GM06990 (cell line): Measurements from ENCODE around the gene ANK3.

Experiments used
- DNase-seq: peaks from one replicate; pipeline ENCODE4 v3.0.0-alpha.2; 2011; ENCODE audit not compliant: insufficient read length; ENCODE audit errors: extremely low read depth
- H3K27me3 ChIP-seq: replicated peaks from 2 replicates; pipeline ENCODE4 v1.6.0; 2011; ENCODE audit warnings: low read length; ENCODE audit not compliant: control insufficient read depth, insufficient read depth
- H3K36me3 ChIP-seq: 2 replicates; pipeline ENCODE4 v1.5.1; 2011; ENCODE audit warnings: low read length; ENCODE audit not compliant: control insufficient read depth, insufficient read depth
- H3K4me3 ChIP-seq: replicated peaks from 2 replicates; pipeline ENCODE4 v1.5.1; 2011; ENCODE audit warnings: low read depth, mild to moderate bottlenecking, control low read depth, low read length
- CTCF ChIP-seq: IDR thresholded peaks from 2 replicates; pipeline ENCODE4 v1.5.1; 2011; ENCODE audit warnings: low read length, control low read depth, mild to moderate bottlenecking, inconsistent platforms; ENCODE audit not compliant: insufficient read depth, poor library complexity, severe bottlenecking

ANK3 gene

GRCh38 chr10:60359066-60359465 lies 30.6 kb downstream of the ANK3 start:
- Histone ChIP-seq H3K27me3 (no peaks in the 10 kb centered on the region; the same call in 1 of the 2 replicates), H3K4me3 (no peak overlapping the region), H3K36me3 (no peaks in the 10 kb centered on the region)
- no peak for DNase-seq
- no peak for TF ChIP-seq CTCF

- Histone ChIP-seq H3K27me3 (no peaks in the 10 kb centered on the region; the same call in 1 of the 2 replicates), H3K36me3 (no peaks in the 10 kb centered on the region), H3K4me3 (no peak overlapping the region)
- no peak for TF ChIP-seq CTCF
- peak; percentile 32 for DNase-seq
Observed at GRCh38 chr10:60358282-60358681, 31.4 kb downstream of the ANK3 start.

GRCh38 chr10:60353519-60354258 lies 36.0 kb downstream of the ANK3 start:
- Histone ChIP-seq H3K4me3 (no peak overlapping the region), H3K27me3 (no peaks in the 10 kb centered on the region), H3K36me3 (no peaks in the 10 kb centered on the region)
- peak; percentile 4 for DNase-seq
- TF ChIP-seq CTCF, result no peak

GRCh38 chr10:60352105-60352504 lies 37.6 kb downstream of the ANK3 start:
- peak; percentile 49 for DNase-seq

GRCh38 chr10:60351191-60351853 lies 38.4 kb downstream of the ANK3 start:
- Histone ChIP-seq H3K27me3 (no peaks in the 10 kb centered on the region; the same call in 1 of the 2 replicates), H3K36me3 (no peaks in the 10 kb centered on the region), H3K4me3 (no peak overlapping the region)
- TF ChIP-seq CTCF, result no peak
- DNase-seq, result peak; percentile 42

More at GRCh38 chr10:60352105-60352504, 37.6 kb downstream of the ANK3 start:
- no peak overlapping the region for H3K4me3 ChIP-seq
- no peaks in the 10 kb centered on the region for H3K36me3 ChIP-seq
- TF ChIP-seq CTCF, result no peak
- no peaks in the 10 kb centered on the region; the same call in 1 of the 2 replicates for H3K27me3 ChIP-seq
